ENCODE results near the gene TMEM263.

DNA sequence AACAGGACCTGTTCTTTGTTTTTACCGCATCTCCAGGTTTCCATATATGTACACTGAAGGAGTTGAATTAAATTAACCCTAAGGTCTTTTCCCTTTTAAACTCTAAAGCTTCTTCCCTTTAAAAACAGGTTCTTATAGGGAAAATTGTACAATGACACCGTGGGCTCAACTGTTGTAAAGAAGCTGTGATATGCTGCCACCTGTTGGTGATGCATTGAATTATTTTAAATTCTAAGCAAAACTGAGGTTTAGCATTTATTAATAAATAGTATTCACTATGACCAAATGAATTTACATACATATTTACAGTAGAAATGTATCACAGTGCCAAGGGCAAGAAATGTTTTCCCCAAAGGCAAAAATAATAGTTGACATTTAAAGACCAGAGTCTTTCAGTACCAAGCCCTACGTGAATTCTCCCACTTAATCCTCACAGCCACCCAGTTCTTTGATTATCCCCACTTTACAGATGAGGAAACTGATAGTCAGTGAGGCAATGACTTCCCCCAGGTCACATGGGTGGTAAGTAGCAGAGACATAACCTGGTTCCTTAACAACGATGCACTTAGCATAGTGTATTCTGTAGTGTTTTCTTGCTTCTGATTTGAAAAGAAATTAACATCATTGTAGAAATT is 35.7 kb upstream of the TMEM263 start:
- no peak for TF ChIP-seq POLR2A (IDR thresholded peaks at IDR 0.05; ENCODE audit: low read length)
- no peak for TF ChIP-seq GATA1 (IDR thresholded peaks at IDR 0.05; ENCODE audit: low read depth, low read length)

All from erythroblast (primary cell).